ENCODE data around the gene OBSCN.

OBSCN gene

DNA sequence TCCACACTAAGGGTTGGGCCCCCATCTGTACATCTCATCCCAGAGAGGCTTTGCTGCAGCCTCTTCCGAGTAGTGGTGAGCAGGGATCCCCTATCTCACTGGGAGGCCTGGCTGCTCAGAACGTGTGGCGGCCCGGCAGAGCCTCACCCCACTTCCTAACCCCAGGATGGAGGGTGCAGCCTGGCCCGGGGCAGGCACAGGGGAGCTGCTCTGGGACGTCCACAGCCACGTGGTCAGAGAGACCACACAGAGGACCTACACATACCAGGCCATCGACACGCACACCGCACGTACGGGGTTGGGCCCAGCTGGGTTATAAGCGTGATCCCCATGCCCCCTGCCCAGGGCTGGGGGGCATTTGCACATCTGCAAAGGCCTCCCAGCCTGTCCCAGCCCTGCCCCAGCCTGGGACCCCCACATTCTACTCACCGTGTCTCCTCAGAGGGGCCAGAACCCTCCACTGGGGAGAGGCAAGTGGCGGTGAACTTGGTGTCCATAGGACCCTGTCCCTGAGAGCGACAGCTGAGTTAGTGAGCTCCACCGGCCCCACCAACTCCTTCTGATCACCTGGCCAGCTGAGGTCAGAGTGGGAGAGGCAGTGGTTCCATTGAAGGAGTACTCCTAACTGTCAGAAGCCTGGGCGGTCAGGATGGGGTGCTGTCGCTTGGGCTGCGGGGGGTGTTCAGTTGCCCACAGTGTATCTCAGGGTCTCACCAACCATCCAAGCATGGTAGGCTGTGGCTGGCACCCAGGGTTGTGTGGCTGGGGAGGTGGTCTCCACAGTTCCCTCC lies 157.6 kb downstream of the OBSCN start:
- no peaks in the 10 kb centered on the region for H3K27me3 Mint-ChIP-seq
- no peak overlapping the region for H3K27ac Mint-ChIP-seq
- H3K36me3 Mint-ChIP-seq, result no peaks in the 10 kb centered on the region
- H3K9me3 Mint-ChIP-seq (ENCODE audit: low read depth), result no peaks in the 10 kb centered on the region
- no peaks in the 10 kb centered on the region for H3K4me1 Mint-ChIP-seq (ENCODE audit: low read depth)
- no peak overlapping the region for H3K4me3 Mint-ChIP-seq

DNA sequence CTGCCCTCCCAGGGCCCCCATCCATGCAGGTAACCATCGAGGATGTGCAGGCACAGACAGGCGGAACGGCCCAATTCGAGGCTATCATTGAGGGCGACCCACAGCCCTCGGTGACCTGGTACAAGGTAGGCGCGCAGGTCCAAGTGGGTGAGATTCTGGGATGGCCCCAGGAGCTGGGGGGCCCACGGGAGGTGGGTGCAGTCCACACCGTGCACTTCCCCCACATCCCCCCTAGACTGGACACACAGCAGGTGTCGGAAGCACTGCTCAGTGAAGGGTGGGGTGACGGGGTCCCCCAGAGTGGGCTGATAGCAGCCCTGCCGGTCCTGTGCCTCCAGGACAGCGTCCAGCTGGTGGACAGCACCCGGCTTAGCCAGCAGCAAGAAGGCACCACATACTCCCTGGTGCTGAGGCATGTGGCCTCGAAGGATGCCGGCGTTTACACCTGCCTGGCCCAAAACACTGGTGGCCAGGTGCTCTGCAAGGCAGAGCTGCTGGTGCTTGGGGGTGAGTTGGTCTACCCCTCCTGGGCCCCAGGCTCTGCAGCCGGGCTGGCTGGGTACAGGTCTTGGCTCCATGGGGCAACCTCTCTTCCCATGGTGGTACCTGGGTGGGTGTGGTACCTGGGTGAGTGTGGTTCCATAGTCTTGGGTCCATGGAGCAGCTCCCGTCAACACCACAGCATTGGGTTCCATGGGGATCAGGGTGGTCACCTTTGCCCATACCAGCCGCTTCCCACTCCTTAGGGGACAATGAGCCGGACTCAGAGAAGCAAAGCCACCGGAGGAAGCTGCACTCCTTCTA lies 158.4 kb downstream of the OBSCN start:
- H3K9me3 Mint-ChIP-seq (ENCODE audit: low read depth), result no peaks in the 10 kb centered on the region
- H3K27ac Mint-ChIP-seq, result no peak overlapping the region
- no peaks in the 10 kb centered on the region for H3K4me1 Mint-ChIP-seq (ENCODE audit: low read depth)
- H3K4me3 Mint-ChIP-seq, result no peak overlapping the region
- H3K36me3 Mint-ChIP-seq, result no peaks in the 10 kb centered on the region
- H3K27me3 Mint-ChIP-seq, result no peaks in the 10 kb centered on the region

DNA sequence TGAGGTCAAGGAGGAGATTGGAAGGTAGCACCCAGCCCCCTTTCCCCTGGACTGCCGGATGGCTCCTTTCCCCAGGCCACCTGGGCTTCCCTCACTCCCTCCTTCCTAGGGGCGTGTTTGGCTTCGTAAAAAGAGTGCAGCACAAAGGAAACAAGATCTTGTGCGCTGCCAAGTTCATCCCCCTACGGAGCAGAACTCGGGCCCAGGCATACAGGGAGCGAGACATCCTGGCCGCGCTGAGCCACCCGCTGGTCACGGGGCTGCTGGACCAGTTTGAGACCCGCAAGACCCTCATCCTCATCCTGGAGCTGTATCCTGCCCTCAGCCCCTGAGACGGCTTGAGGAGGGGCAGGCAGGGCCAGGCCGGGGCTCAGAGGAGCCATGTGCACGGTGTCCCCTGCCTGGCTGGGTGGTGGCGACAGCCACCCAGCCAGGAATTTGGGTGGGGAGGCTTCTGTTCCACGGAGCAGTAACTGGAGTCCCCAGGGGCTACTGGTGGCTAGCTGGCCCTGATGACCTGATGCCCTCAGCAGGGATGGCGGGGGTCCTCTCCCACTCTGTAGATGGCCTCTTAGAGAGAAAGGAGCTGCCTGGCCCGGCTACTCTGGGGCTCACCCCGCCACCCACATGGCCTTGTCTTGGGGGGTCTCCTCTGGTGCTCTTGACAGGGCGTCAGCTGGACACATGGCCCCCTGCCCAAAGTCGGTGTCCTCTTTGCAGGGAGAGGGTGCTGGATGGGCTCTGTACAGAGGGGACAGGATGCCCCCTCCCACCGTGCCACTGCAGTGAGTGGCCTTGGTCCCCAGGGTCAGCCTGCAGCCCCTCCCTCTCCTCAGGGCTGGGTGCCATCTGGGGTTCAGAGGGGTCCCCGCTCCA lies 159.3 kb downstream of the OBSCN start:
- Mint-ChIP-seq H3K9me3 (ENCODE audit: low read depth) (no peaks in the 10 kb centered on the region), H3K4me1 (ENCODE audit: low read depth) (no peaks in the 10 kb centered on the region), H3K27ac (no peak overlapping the region), H3K36me3 (no peaks in the 10 kb centered on the region), H3K4me3 (no peak overlapping the region), H3K27me3 (no peaks in the 10 kb centered on the region)

DNA sequence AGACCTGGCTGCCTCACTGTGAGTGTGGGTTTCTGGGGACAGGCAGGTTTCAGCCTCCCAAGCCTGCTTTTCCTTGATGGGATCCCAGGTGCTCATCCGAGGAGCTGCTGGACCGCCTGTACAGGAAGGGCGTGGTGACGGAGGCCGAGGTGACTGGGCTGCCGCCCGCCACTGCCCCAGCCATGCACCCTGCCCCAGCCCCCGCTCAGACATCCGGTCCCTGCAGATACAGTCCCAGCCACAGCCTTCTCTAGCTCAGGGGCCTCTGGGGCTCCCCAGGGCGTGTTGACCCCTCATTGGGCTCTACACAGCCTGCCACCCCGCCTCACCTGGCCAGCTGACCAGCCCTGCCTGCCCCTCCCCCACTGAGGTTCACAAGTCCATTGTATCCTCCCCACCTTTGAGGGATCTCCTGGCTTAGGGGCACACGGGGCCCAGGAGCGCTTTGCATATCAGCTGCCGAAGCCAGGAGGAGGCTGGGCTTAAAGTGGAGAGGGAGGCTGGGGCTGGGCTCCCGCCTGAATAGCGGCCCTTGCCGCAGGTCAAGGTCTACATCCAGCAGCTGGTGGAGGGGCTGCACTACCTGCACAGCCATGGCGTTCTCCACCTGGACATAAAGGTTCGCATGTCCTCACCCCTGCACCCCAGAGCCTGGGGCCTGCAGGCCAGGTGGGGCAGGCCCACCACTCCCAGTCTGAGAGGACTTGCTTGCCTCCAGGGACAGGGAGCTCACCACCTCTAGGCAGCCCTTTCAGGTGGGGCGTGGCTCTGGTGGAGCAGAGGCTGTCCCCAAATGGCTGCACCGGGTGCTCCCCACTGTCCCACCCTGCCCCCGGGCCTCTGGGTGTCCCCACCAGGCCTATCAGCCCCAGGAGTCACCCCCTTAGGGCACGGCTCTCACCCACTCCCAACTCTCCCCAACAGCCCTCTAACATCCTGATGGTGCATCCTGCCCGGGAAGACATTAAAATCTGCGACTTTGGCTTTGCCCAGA lies 160.3 kb downstream of the OBSCN start:
- no peak overlapping the region for H3K4me3 Mint-ChIP-seq
- no peaks in the 10 kb centered on the region for H3K4me1 Mint-ChIP-seq (ENCODE audit: low read depth)
- H3K9me3 Mint-ChIP-seq (ENCODE audit: low read depth), result no peaks in the 10 kb centered on the region
- H3K27ac Mint-ChIP-seq, result no peak overlapping the region
- H3K36me3 Mint-ChIP-seq, result no peaks in the 10 kb centered on the region
- H3K27me3 Mint-ChIP-seq, result no peaks in the 10 kb centered on the region

DNA sequence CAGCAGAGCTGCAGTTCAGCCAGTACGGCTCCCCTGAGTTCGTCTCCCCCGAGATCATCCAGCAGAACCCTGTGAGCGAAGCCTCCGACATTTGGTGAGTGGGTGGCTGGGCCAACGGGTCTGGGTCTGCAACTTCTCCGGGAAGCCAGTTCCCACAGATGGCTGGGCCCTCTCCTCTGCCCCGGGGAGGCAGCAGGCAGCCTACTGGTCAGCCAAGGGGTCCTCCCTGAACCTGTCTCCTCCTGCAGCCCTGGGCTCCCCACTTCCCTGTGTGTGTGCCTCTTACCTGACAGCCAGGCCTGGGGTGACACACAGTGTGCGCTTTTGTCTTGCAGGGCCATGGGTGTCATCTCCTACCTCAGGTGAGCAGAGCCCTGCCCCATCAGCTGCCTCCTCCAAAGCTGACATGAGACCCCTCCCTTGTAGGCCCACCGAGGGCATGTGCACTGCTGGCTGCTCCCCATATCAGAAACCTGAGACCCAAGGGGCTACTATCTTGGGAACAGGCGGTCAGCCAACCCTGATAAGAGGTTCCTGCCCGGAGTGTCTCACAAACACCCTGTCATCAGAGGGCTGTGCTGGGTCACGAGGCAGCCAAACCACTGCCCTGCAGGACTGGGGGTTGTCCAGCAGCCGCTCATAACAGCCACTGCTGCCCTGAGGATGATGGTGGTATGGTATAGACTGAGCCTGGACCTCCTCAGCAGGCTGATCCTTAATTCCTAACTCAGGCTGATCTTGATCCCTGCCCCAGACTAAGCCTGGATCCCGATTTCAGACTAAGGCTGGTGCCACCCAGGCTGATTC lies 161.2 kb downstream of the OBSCN start:
- Mint-ChIP-seq H3K4me3 (no peak overlapping the region), H3K9me3 (ENCODE audit: low read depth) (no peaks in the 10 kb centered on the region), H3K4me1 (ENCODE audit: low read depth) (no peaks in the 10 kb centered on the region), H3K27ac (no peak overlapping the region), H3K27me3 (no peaks in the 10 kb centered on the region), H3K36me3 (no peaks in the 10 kb centered on the region)

DNA sequence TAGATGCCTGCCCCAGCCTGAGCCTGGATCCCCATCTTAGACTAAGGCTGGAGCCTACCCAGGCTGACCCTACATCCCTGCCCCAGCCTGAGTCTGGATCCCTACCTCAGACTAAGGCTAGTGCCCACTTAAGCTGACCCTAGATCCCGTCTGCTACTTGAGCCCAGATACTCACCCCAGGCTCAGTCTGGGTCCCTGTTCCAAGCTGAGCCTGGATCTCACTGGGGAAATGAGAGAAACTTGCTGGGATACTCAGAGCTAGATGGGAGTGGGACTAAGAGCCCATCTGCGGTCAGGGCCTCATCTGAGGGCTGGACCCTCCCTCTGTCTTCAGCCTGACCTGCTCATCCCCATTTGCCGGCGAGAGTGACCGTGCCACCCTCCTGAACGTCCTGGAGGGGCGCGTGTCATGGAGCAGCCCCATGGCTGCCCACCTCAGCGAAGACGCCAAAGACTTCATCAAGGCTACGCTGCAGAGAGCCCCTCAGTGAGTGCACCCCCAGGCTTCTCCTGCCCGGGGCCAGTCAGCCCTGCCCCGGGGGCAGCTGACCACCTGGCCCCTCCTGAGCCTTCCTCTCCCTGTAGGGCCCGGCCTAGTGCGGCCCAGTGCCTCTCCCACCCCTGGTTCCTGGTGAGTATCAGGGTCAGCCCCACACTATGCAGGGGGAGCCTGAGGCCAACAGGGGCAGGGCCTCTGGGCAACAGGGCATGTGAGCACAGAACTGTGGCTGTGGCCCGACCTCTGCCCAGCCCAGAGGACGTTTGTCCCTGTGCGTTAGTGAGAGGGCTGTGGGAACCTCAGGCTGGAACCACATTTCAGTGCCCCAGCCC lies 162.0 kb downstream of the OBSCN start:
- Mint-ChIP-seq H3K9me3 (ENCODE audit: low read depth) (no peaks in the 10 kb centered on the region), H3K36me3 (no peaks in the 10 kb centered on the region), H3K4me3 (no peak overlapping the region), H3K27me3 (no peaks in the 10 kb centered on the region), H3K4me1 (ENCODE audit: low read depth) (no peaks in the 10 kb centered on the region), H3K27ac (no peak overlapping the region)

DNA sequence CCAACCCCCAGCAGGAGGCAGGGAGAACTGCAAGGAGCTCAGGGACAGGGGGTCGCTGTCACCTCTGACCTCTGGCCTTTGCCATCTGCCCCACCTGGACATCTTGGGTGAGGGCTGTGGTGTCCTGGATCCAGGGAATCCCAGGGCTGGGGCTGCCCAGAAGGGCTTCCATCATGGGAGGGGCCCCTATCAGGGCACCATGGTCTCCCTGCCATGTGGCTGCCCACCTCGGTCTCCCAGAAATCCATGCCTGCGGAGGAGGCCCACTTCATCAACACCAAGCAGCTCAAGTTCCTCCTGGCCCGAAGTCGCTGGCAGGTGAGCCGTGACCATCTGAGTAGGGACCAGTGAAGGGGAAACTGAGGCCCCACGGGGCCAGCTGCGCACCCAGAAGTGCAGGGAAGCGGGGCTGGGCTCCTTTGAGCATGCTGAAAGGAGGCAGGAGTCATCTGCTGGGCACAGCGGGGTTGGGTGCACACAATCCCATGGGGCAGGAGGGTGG lies 162.6 kb downstream of the OBSCN start:
- Mint-ChIP-seq H3K9me3 (ENCODE audit: low read depth) (no peaks in the 10 kb centered on the region), H3K4me3 (no peak overlapping the region), H3K36me3 (no peaks in the 10 kb centered on the region), H3K27ac (no peak overlapping the region), H3K27me3 (no peaks in the 10 kb centered on the region), H3K4me1 (ENCODE audit: low read depth) (no peaks in the 10 kb centered on the region)

DNA sequence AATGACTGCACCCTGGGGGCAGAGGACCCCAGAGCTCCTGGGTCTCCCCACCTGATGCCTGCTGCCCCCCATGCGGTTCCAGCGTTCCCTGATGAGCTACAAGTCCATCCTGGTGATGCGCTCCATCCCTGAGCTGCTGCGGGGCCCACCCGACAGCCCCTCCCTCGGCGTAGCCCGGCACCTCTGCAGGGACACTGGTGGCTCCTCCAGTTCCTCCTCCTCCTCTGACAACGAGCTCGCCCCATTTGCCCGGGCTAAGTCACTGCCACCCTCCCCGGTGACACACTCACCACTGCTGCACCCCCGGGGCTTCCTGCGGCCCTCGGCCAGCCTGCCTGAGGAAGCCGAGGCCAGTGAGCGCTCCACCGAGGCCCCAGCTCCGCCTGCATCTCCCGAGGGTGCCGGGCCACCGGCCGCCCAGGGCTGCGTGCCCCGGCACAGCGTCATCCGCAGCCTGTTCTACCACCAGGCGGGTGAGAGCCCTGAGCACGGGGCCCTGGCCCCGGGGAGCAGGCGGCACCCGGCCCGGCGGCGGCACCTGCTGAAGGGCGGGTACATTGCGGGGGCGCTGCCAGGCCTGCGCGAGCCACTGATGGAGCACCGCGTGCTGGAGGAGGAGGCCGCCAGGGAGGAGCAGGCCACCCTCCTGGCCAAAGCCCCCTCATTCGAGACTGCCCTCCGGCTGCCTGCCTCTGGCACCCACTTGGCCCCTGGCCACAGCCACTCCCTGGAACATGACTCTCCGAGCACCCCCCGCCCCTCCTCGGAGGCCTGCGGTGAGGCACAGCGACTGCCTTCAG lies 163.3 kb downstream of the OBSCN start:
- no peaks in the 10 kb centered on the region for H3K27me3 Mint-ChIP-seq

DNA sequence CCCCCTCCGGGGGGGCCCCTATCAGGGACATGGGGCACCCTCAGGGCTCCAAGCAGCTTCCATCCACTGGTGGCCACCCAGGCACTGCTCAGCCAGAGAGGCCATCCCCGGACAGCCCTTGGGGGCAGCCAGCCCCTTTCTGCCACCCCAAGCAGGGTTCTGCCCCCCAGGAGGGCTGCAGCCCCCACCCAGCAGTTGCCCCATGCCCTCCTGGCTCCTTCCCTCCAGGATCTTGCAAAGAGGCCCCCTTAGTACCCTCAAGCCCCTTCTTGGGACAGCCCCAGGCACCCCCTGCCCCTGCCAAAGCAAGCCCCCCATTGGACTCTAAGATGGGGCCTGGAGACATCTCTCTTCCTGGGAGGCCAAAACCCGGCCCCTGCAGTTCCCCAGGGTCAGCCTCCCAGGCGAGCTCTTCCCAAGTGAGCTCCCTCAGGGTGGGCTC lies 163.9 kb downstream of the OBSCN start:
- no peak overlapping the region for H3K27ac Mint-ChIP-seq
- no peaks in the 10 kb centered on the region for H3K4me1 Mint-ChIP-seq (ENCODE audit: low read depth)

More for the DNA sequence above, 163.3 kb downstream of the OBSCN start:
- Mint-ChIP-seq H3K4me3 (no peak overlapping the region), H3K9me3 (ENCODE audit: low read depth) (no peaks in the 10 kb centered on the region), H3K27ac (no peak overlapping the region), H3K4me1 (ENCODE audit: low read depth) (no peaks in the 10 kb centered on the region), H3K36me3 (no peaks in the 10 kb centered on the region)

DNA sequence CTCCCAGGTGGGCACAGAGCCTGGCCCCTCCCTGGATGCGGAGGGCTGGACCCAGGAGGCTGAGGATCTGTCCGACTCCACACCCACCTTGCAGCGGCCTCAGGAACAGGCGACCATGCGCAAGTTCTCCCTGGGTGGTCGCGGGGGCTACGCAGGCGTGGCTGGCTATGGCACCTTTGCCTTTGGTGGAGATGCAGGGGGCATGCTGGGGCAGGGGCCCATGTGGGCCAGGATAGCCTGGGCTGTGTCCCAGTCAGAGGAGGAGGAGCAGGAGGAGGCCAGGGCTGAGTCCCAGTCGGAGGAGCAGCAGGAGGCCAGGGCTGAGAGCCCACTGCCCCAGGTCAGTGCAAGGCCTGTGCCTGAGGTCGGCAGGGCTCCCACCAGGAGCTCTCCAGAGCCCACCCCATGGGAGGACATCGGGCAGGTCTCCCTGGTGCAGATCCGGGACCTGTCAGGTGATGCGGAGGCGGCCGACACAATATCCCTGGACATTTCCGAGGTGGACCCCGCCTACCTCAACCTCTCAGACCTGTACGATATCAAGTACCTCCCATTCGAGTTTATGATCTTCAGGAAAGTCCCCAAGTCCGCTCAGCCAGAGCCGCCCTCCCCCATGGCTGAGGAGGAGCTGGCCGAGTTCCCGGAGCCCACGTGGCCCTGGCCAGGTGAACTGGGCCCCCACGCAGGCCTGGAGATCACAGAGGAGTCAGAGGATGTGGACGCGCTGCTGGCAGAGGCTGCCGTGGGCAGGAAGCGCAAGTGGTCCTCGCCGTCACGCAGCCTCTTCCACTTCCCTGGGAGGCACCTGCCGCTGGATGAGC lies 164.5 kb downstream of the OBSCN start:
- Mint-ChIP-seq H3K4me3 (no peak overlapping the region), H3K36me3 (no peaks in the 10 kb centered on the region), H3K27ac (no peak overlapping the region), H3K9me3 (ENCODE audit: low read depth) (no peaks in the 10 kb centered on the region), H3K27me3 (no peaks in the 10 kb centered on the region), H3K4me1 (ENCODE audit: low read depth) (no peaks in the 10 kb centered on the region)

More for the DNA sequence above, 163.9 kb downstream of the OBSCN start:
- Mint-ChIP-seq H3K4me3 (no peak overlapping the region), H3K36me3 (no peaks in the 10 kb centered on the region), H3K27me3 (no peaks in the 10 kb centered on the region), H3K9me3 (ENCODE audit: low read depth) (no peaks in the 10 kb centered on the region)

DNA sequence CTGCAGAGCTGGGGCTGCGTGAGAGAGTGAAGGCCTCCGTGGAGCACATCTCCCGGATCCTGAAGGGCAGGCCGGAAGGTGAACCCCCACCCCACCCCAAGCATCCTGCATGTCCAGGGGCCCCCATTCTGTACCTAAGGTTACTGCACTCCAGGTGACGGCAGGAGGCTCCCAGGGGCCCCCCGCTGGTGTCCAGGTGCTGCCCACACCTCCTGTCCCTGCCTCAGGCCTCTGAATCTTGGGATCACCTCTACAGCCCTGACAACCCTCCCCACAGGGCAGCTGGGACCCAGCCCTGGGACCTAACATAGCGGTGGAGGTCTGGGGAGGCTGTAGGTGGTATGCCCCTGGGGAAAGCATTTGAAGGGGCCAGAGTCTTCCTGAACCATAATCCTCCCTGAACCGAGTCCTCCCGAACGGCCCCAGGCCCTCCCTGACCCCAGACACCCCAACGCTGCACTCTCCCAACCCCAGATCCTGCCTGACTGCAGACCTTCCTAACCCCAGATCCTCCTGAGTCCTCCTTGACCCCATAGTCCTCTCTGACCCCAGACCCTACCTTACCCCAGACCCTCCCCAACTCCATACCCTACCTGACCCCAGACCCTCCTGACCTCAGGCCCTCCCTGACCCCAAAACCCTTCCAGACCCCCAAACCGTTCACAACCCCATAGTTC lies 165.3 kb downstream of the OBSCN start:
- Mint-ChIP-seq H3K4me1 (ENCODE audit: low read depth) (no peaks in the 10 kb centered on the region), H3K36me3 (no peaks in the 10 kb centered on the region), H3K27me3 (no peaks in the 10 kb centered on the region), H3K4me3 (no peak overlapping the region), H3K27ac (no peak overlapping the region), H3K9me3 (ENCODE audit: low read depth) (no peaks in the 10 kb centered on the region)

All from activated naive CD8-positive, alpha-beta T cell (primary cell).